GM12864 (cell line): ENCODE data around the gene PIK3R5.

ENCODE experiments used
- DNase-seq: peaks from one replicate; pipeline ENCODE4 v3.0.0-alpha.2; 2011; ENCODE audit warnings: low read depth
- H3K4me3 ChIP-seq: 2 replicates; pipeline ENCODE4 v1.5.1; 2011; ENCODE audit warnings: mild to moderate bottlenecking, low read depth, low read length, control low read depth
- TF ChIP-seq, protein P1 (sequence below): IDR thresholded peaks from 2 replicates; pipeline ENCODE4 v1.5.1; 2011; ENCODE audit warnings: low read depth, mild to moderate bottlenecking, moderate library complexity, low read length, control low read depth, inconsistent platforms; ENCODE audit errors: missing control alignments

PIK3R5 gene

GRCh38 chr17:8880466-8880865 is 85.0 kb downstream of the PIK3R5 start:
- TF ChIP-seq, protein P1, sequence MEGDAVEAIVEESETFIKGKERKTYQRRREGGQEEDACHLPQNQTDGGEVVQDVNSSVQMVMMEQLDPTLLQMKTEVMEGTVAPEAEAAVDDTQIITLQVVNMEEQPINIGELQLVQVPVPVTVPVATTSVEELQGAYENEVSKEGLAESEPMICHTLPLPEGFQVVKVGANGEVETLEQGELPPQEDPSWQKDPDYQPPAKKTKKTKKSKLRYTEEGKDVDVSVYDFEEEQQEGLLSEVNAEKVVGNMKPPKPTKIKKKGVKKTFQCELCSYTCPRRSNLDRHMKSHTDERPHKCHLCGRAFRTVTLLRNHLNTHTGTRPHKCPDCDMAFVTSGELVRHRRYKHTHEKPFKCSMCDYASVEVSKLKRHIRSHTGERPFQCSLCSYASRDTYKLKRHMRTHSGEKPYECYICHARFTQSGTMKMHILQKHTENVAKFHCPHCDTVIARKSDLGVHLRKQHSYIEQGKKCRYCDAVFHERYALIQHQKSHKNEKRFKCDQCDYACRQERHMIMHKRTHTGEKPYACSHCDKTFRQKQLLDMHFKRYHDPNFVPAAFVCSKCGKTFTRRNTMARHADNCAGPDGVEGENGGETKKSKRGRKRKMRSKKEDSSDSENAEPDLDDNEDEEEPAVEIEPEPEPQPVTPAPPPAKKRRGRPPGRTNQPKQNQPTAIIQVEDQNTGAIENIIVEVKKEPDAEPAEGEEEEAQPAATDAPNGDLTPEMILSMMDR = no peak
- no peak for DNase-seq
- no peak overlapping the region for H3K4me3 ChIP-seq

DNA sequence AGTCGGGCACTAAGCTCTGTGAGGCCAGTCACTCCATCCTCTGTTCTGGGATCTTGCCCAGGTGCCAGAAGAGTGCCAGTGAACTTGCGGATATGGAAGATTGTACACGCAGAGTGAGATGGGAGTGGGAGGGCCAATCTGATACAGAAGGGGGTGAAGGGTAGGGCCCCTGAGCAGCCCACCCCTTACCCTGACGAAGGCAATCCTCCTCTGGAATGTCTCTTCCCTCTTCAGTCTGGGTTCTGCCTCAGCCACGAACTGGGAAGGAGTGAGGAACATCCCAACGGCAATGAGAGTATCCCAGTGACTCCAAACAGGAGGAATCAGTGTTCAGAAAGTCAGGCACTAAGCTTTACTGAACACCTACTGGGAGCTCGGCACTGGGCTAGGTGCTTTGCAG is 86.1 kb downstream of the PIK3R5 start:
- no peak overlapping the region for H3K4me3 ChIP-seq
- DNase-seq = no peak
- TF ChIP-seq, protein P1 = no peak

- no peak overlapping the region for H3K4me3 ChIP-seq
- DNase-seq = no peak
- TF ChIP-seq, protein P1 = no peak
Measured at GRCh38 chr17:8877984-8878383, 87.5 kb downstream of the PIK3R5 start.

DNA sequence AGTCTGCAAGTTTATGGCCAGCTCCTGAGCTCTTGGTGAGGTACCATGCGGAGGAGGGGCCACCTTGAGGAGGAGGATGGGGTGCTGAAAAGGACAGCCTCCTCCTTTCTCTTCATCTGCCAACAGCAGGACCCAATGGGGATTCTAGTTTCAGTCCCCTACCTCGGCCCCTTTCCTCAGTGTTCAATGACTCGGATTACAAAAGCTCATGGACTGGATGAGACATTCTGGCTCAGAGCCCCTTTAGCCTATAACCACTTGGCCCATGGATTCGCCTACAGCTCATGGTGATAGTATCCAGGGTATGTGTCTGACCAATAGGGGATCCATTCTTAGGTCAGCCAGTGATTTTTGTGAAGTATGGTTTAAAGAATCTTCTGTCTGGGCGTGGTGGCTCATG is 89.5 kb downstream of the PIK3R5 start:
- TF ChIP-seq, protein P1 = no peak
- DNase-seq = no peak

DNA sequence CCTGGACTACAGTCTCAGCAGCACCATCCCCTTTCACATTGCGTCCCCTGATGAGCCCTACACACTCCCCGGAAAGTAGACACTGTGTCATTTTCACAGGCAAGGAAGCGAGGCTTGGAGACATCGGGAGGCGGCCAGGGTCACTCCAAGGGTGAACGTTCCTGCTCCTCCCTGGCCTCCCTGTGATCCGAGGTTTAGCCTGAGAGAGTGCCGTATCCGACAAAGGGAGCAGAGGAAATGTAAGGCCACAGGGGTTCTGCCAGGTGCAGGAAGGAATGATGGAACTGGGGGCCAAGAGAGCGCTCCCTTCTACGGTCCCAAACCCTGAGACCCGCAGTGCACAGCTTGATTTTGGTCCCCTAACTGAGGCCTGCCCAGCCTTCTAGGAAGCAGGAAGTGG is 90.1 kb downstream of the PIK3R5 start:
- DNase-seq = no peak
- TF ChIP-seq, protein P1 = no peak
- H3K4me3 ChIP-seq = no peak overlapping the region

More for the DNA sequence above, 89.5 kb downstream of the PIK3R5 start:
- H3K4me3 ChIP-seq = no peak overlapping the region

- H3K4me3 ChIP-seq = no peak overlapping the region
- TF ChIP-seq, protein P1 = no peak
- DNase-seq = no peak
Measured at GRCh38 chr17:8873801-8874715, 91.4 kb downstream of the PIK3R5 start.

GRCh38 chr17:8872705-8873435 is 92.6 kb downstream of the PIK3R5 start:
- TF ChIP-seq, protein P1 = no peak
- H3K4me3 ChIP-seq = no peak overlapping the region
- DNase-seq = no peak
